Upper lobe of left lung (tissue), 6 donors: ENCODE data around the gene EHHADH. TPM values are rescaled to one million over a fixed set of nuclear protein-coding genes. Genes with fewer than 3 reads are reported as not detected.

Experiments
- ATAC-seq, 2 donors: fragments of 200-7000 bp; cut with Tn5 transposase; one replicate each; pipeline ENCODE4 v1.9.1; 2022; ENCODE audit warnings: mild to moderate bottlenecking in 2 of 2, moderate library complexity in 2 of 2; ENCODE audit not compliant: low FRiP score in 2 of 2
- DNase-seq, 2 donors: peaks; one replicate each; pipeline ENCODE4 v3.0.0-alpha.2; 2019 to 2020
- H3K27ac ChIP-seq, 4 donors: fragments of 200-600 bp; sonication (generic); one replicate each; pipeline ENCODE4 v1.5.1; 2016 to 2019
- H3K27me3 ChIP-seq, 4 donors: fragments of 200-600 bp; sonication (generic); one replicate each; pipeline ENCODE4 v1.5.1; 2017 to 2019
- H3K36me3 ChIP-seq, 4 donors: fragments of 200-600 bp; sonication (generic); one replicate each; pipeline ENCODE4 v1.5.1; 2016 to 2019
- H3K4me1 ChIP-seq, 4 donors: fragments of 200-600 bp; sonication (generic); one replicate each; pipeline ENCODE4 v1.5.1; 2018 to 2019
- H3K4me3 ChIP-seq, 4 donors: fragments of 200-600 bp; sonication (generic); one replicate each; pipeline ENCODE4 v1.5.1; 2017 to 2019; ENCODE audit warnings: mild to moderate bottlenecking in 2 of 4, moderate library complexity in 1 of 4
- H3K9me3 ChIP-seq, 4 donors: fragments of 200-600 bp; sonication (generic); one replicate each; pipeline ENCODE4 v1.5.1; 2018 to 2019
- EP300 ChIP-seq, 4 donors: sonication (generic); formaldehyde crosslinking; IDR thresholded peaks; one replicate each; pipeline ENCODE4 v1.5.1; 2017; ENCODE audit warnings: antibody characterized with exemption in 4 of 4, control low read depth in 2 of 4
- POLR2A ChIP-seq, 4 donors: fragments of 450-650 bp; IDR thresholded peaks; one replicate each; pipeline ENCODE4 v1.5.1; 2016 to 2017; ENCODE audit warnings: antibody characterized with exemption in 4 of 4, mild to moderate bottlenecking in 2 of 4
- POLR2AphosphoS5 ChIP-seq, 2 donors: sonication (generic); formaldehyde crosslinking; IDR thresholded peaks; one replicate each; pipeline ENCODE4 v1.5.1; 2017; ENCODE audit warnings: antibody characterized with exemption in 2 of 2
- WGBS, 2 donors: methylation state at CpG; one replicate each; pipeline ENCODE4 v1.1.5; 2017 to 2018; 5-methylcytosine and 5-hydroxymethylcytosine counted together
- total RNA-seq, 6 donors: library from RNA; depleted of rRNA in 4 of 6; stranded (reverse); fragments of >200 nt in 4 of 6; gene quantifications; one replicate each; pipeline versions ENCODE4 v1.1.0 to v1.2.1, GENCODE V29; 2016 to 2021
- TF ChIP-seq, protein P1 (sequence below), 6 experiments: fragments of 450-650 bp in 4 of 6; fragments of 200-600 bp in 2 of 6; sonication (generic) in 2 of 6; IDR thresholded peaks; one replicate each; pipeline ENCODE4 v1.5.1; 2016 to 2019; ENCODE audit warnings: antibody characterized with exemption in 6 of 6
- donor health status: DM: no; HTN: no; CAD: no; lungs with moderate emphysema.
- donor health status: DM: no; HTN: yes; CAD: no; lungs with severe emphysema.

Gene EHHADH
- total RNA-seq, 6 donors from 2014 or later, result 3.6 to 14.8 (median 7.6) TPM

DNA sequence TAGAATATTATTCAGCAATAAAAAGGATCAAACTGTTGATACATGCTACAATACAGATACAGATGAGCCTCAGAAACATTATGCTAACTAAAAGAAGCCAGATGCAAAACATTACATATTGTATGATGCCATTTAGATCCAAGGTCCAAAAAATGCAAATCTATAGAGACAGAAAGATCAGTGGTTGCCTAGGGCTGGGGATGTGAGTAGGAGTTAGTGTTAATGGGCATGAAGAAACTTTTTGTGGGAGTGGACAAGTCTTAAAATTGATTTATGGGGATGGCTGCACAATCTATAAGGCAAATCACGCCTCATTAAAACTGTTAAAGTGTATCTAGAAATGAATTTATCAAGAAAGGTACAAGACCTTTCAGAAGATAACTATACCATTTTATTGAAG is 45.0 kb downstream of the EHHADH start:
- H3K9me3 ChIP-seq, result no peaks in the 10 kb centered on the region
- 93 to 94% methylated on average over 1 of the region's 1 CpG for WGBS, 2 donors
- H3K27me3 ChIP-seq, result no peaks in the 10 kb centered on the region
- TF ChIP-seq, protein P1, sequence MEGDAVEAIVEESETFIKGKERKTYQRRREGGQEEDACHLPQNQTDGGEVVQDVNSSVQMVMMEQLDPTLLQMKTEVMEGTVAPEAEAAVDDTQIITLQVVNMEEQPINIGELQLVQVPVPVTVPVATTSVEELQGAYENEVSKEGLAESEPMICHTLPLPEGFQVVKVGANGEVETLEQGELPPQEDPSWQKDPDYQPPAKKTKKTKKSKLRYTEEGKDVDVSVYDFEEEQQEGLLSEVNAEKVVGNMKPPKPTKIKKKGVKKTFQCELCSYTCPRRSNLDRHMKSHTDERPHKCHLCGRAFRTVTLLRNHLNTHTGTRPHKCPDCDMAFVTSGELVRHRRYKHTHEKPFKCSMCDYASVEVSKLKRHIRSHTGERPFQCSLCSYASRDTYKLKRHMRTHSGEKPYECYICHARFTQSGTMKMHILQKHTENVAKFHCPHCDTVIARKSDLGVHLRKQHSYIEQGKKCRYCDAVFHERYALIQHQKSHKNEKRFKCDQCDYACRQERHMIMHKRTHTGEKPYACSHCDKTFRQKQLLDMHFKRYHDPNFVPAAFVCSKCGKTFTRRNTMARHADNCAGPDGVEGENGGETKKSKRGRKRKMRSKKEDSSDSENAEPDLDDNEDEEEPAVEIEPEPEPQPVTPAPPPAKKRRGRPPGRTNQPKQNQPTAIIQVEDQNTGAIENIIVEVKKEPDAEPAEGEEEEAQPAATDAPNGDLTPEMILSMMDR (IDR thresholded peaks at IDR 0.05), result no peak
- TF ChIP-seq POLR2A (IDR thresholded peaks at IDR 0.05), result no peak
- TF ChIP-seq EP300 (IDR thresholded peaks at IDR 0.05), result no peak
- TF ChIP-seq POLR2AphosphoS5 (IDR thresholded peaks at IDR 0.05), result no peak
- peaks cover 0 to 4% (median 0%) of the 10 kb centered on the region in 4 donors for H3K36me3 ChIP-seq
- DNase-seq, result no peak
- no peak for ATAC-seq
- H3K4me3 ChIP-seq, result no peak overlapping the region
- H3K4me1 ChIP-seq, result no peaks in the 10 kb centered on the region
- no peak overlapping the region for H3K27ac ChIP-seq

DNA sequence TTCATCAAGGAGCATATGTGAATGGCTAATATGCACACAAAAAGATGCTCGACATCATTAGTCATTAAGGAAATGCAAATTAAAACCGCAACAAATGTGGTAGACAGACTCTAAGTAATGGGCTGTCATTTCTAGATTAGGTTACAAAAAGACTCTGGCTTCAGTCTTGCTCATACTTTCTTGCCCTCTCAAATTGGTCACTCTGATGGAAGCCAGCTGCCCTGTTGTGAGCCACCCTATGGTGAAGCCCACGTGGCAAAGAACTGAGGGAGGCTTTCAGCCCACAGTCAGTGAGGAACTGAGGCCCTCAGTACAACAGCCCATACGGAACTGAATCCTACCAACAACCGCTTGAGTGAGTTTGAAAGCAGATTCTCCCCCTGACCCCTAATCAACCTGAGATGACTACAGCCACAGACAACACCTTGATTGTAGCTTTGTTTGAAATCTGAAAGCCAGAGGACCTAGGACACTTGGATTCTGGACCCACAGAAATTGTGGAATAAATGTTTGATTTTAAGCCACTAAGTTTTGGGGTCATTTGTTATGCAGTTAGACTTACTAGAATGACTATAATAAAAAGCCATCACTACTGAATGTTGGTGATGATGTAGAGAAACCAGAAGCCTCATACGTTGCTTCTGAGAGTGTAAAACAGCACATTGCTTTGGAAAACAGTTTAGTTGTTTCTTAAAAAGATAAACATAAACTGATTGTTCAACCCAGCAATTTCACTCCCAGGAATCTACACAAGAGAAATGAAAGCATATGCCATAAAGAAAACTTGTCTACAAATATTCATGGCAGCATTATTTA is 45.7 kb downstream of the EHHADH start:
- Histone ChIP-seq H3K27me3 (no peaks in the 10 kb centered on the region), H3K27ac (no peak overlapping the region), H3K4me1 (no peaks in the 10 kb centered on the region), H3K36me3 (peaks cover 0 to 5% (median 2%) of the 10 kb centered on the region in 4 donors), H3K4me3 (no peak overlapping the region), H3K9me3 (no peaks in the 10 kb centered on the region)
- TF ChIP-seq POLR2A (IDR thresholded peaks at IDR 0.05) (no peak), POLR2AphosphoS5 (IDR thresholded peaks at IDR 0.05) (no peak), EP300 (IDR thresholded peaks at IDR 0.05) (no peak)
- TF ChIP-seq, protein P1 (IDR thresholded peaks at IDR 0.05), result no peak
- no peak for ATAC-seq
- no peak for DNase-seq
- WGBS, 2 donors, result 82 to 84% methylated on average over 6 of the region's 6 CpGs

DNA sequence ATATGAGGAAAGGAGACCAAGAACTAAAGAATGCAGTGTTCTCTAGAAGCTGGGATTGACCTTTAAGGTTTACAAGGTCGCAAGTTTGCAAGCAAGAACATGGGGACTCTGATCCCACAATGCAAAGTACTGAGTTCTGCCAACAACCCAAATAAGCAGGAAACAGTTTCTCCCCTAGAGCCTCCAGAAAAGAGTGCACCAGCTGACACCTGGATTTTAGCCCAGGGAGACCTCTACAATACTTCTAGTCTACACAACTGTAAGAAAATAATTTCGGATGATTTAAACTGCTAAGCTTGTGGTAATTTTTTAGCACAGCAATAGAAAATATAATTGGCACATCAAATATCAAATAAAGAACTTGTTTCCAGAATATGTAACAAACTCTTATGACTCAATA is 46.4 kb downstream of the EHHADH start:
- no peak for ATAC-seq
- TF ChIP-seq POLR2A (IDR thresholded peaks at IDR 0.05) (no peak), EP300 (IDR thresholded peaks at IDR 0.05) (no peak), POLR2AphosphoS5 (IDR thresholded peaks at IDR 0.05) (no peak)
- TF ChIP-seq, protein P1 (IDR thresholded peaks at IDR 0.05), result no peak
- H3K4me1 ChIP-seq, result no peaks in the 10 kb centered on the region
- DNase-seq, result no peak
- no peak overlapping the region for H3K27ac ChIP-seq
- 91 to 95% methylated on average over 2 of the region's 2 CpGs for WGBS, 2 donors
- no peaks in the 10 kb centered on the region for H3K27me3 ChIP-seq
- no peak overlapping the region for H3K4me3 ChIP-seq
- no peaks in the 10 kb centered on the region for H3K9me3 ChIP-seq
- H3K36me3 ChIP-seq, result peaks cover 0 to 5% (median 2%) of the 10 kb centered on the region in 4 donors

GRCh38 chr3:185205865-185206264 is 48.0 kb downstream of the EHHADH start:
- H3K9me3 ChIP-seq, result no peaks in the 10 kb centered on the region
- peaks cover 0 to 9% (median 4%) of the 10 kb centered on the region in 4 donors for H3K36me3 ChIP-seq
- H3K27ac ChIP-seq, result no peak overlapping the region
- ATAC-seq, result peak in 1 of 2 donors; percentile 11
- H3K4me1 ChIP-seq, result no peaks in the 10 kb centered on the region
- 91 to 92% methylated on average over 7 of the region's 7 CpGs for WGBS, 2 donors
- H3K27me3 ChIP-seq, result no peaks in the 10 kb centered on the region
- no peak for DNase-seq
- TF ChIP-seq, protein P1 (IDR thresholded peaks at IDR 0.05), result no peak
- TF ChIP-seq EP300 (IDR thresholded peaks at IDR 0.05) (no peak), POLR2A (IDR thresholded peaks at IDR 0.05) (no peak), POLR2AphosphoS5 (IDR thresholded peaks at IDR 0.05) (no peak)
- H3K4me3 ChIP-seq, result no peak overlapping the region

DNA sequence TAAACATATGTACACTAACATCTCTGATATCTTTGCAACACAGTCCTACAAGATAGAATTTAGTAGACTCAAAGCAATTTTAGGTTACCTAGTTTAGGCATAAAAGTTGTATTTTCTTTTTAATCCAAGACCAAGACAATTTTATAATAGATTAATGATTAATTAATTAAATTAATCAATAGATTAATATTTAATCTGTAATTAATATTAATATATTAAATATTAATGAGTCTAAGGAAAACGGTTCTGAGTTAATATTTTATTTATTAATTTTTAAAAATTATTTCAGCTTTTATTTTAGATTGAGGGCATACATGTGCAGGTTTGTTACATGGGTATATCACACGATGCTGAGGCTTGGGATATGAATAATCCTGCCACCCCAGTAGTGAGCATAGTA is 49.0 kb downstream of the EHHADH start:
- H3K27me3 ChIP-seq, result no peaks in the 10 kb centered on the region
- no peak overlapping the region for H3K27ac ChIP-seq
- no peaks in the 10 kb centered on the region for H3K9me3 ChIP-seq
- DNase-seq (no peak), ATAC-seq (no peak)
- WGBS, 2 donors, result 91 to 92% methylated on average over 2 of the region's 2 CpGs
- no peak overlapping the region for H3K4me3 ChIP-seq
- peaks cover 0 to 9% (median 4%) of the 10 kb centered on the region in 4 donors for H3K36me3 ChIP-seq
- H3K4me1 ChIP-seq, result no peaks in the 10 kb centered on the region
- TF ChIP-seq POLR2A (IDR thresholded peaks at IDR 0.05) (no peak), POLR2AphosphoS5 (IDR thresholded peaks at IDR 0.05) (no peak), EP300 (IDR thresholded peaks at IDR 0.05) (no peak)
- TF ChIP-seq, protein P1 (IDR thresholded peaks at IDR 0.05), result no peak
